ENCODE measurements around the gene MRPL38.
A peak's percentile ranks its signal among the peaks of the same experiment; 100 is the strongest.
"Not testable (repeated sequence)": the region's sequence is repeated elsewhere in the genome, so short reads cannot be mapped to it uniquely, and the experiment has no call there.

Gene MRPL38

GRCh38 chr17:75876938-75877751 lies 27.5 kb downstream of the MRPL38 start:
- DNase-seq, result peak in 54 of 56 donors; percentile 31 to 91 (median 73)

GRCh38 chr17:75876190-75876937 lies 28.3 kb downstream of the MRPL38 start:
- DNase-seq, result peak in 2 of 56 donors; percentile 41 to 48

GRCh38 chr17:75875940-75876189 lies 28.8 kb downstream of the MRPL38 start:
- peak in 7 of 56 donors; percentile 47 to 76 (median 64) for DNase-seq

GRCh38 chr17:75875182-75875939 lies 29.3 kb downstream of the MRPL38 start:
- DNase-seq, result peak in 15 of 56 donors; percentile 24 to 76 (median 47)

- DNase-seq, result no peak
Observed at GRCh38 chr17:75874323-75875181, 30.1 kb downstream of the MRPL38 start.

GRCh38 chr17:75873587-75874322 lies 30.9 kb downstream of the MRPL38 start:
- DNase-seq, result no peak

- DNase-seq, result peak in 20 of 56 donors; percentile 18 to 62 (median 40)
Observed at GRCh38 chr17:75872434-75873351, 32.0 kb downstream of the MRPL38 start.

GRCh38 chr17:75870228-75870627 lies 34.5 kb downstream of the MRPL38 start:
- DNase-seq, result not testable (repeated sequence)

- peak in 52 of 56 donors; percentile 56 to 94 (median 79) for DNase-seq
Observed at GRCh38 chr17:75869282-75870141, 35.2 kb downstream of the MRPL38 start.

- DNase-seq, result peak in 2 of 56 donors; percentile 27 to 41
Observed at GRCh38 chr17:75868730-75869281, 35.9 kb downstream of the MRPL38 start.

- DNase-seq, result not testable (repeated sequence)
Observed at GRCh38 chr17:75865404-75866188, 39.1 kb downstream of the MRPL38 start.

GRCh38 chr17:75864887-75865286 lies 39.8 kb downstream of the MRPL38 start:
- not testable (repeated sequence) for DNase-seq

- no peak for DNase-seq
Observed at GRCh38 chr17:75864448-75864871, 40.2 kb downstream of the MRPL38 start.

- no peak for DNase-seq
Observed at GRCh38 chr17:75861927-75862317, 42.8 kb downstream of the MRPL38 start.

- not testable (repeated sequence) for DNase-seq
Observed at GRCh38 chr17:75859358-75859757, 45.3 kb downstream of the MRPL38 start.

- DNase-seq, result peak in 17 of 56 donors; percentile 40 to 73 (median 62)
Observed at GRCh38 chr17:75856062-75856756, 48.5 kb downstream of the MRPL38 start.
